SK-N-SH (cell line): ENCODE results near the gene DNAJC18. TPM values are rescaled to one million over a fixed set of nuclear protein-coding genes. Genes with fewer than 3 reads are reported as not detected.

Source experiments
- CTCF ChIA-PET: fragments of 300-600, 350-600 bp; formaldehyde crosslinking; extraction: SDS; loops from one replicate; lab custom pipeline; 2021; lab: Yijun Ruan, JAX
- POLR2A ChIA-PET: fragments of 350-600 bp; sonication (Branson Sonifier 250); formaldehyde crosslinking; extraction: SDS; loops from one replicate; lab custom pipeline; 2020; ENCODE audit warnings: antibody characterized with exemption, inconsistent platforms; lab: Yijun Ruan, JAX
- DNase-seq: peaks from one replicate; pipeline ENCODE4 v3.0.0; 2012
- H2AFZ ChIP-seq: fragments of 200-600 bp; sonication (generic); 2 replicates; pipeline ENCODE4 v1.8.1; 2016; ENCODE audit warnings: antibody characterized with exemption, mild to moderate bottlenecking, low read depth
- H3F3A ChIP-seq: fragments of 200-600 bp; sonication (generic); replicated peaks from 2 replicates; pipeline ENCODE3; 2016; ENCODE audit warnings: antibody characterized with exemption, mild to moderate bottlenecking; ENCODE audit not compliant: insufficient read depth
- H3K27ac ChIP-seq, 2 experiments: fragments of 200-500 bp in 1 of 2; fragments of 200-600 bp in 1 of 2; sonication (Bioruptor generic) in 1 of 2; sonication (generic), shearing (Covaris generic) in 1 of 2; 2 replicates each; pipeline versions ENCODE4 v1.5.1 to v1.6.1; 2014 to 2016; ENCODE audit warnings: low read depth in 2 of 2, inconsistent platforms in 1 of 2, low read length in 1 of 2, mild to moderate bottlenecking in 1 of 2, mixed read lengths in 1 of 2
- H3K27me3 ChIP-seq: fragments of 200-600 bp; sonication (generic), shearing (Covaris generic); 2 replicates; pipeline ENCODE4 v1.6.1; 2016; ENCODE audit warnings: mixed run types; ENCODE audit not compliant: insufficient read depth
- H3K36me3 ChIP-seq, 2 experiments: fragments of 200-500 bp in 1 of 2; fragments of 200-600 bp in 1 of 2; sonication (Bioruptor generic) in 1 of 2; sonication (generic) in 1 of 2; replicated peaks in 1 of 2; 2 replicates each; pipeline versions ENCODE3 to v1.5.1; 2014 to 2016; ENCODE audit warnings: low read length in 1 of 2, mild to moderate bottlenecking in 1 of 2; ENCODE audit not compliant: insufficient read depth in 2 of 2, control insufficient read depth in 1 of 2
- H3K4me1 ChIP-seq, 2 experiments: fragments of 200-500 bp in 1 of 2; fragments of 200-600 bp in 1 of 2; sonication (Bioruptor generic) in 1 of 2; sonication (generic), shearing (Covaris generic) in 1 of 2; 2 replicates each; pipeline versions ENCODE4 v1.5.1 to v1.6.1; 2014 to 2016; ENCODE audit warnings: low read depth in 1 of 2, low read length in 1 of 2, mixed run types in 1 of 2; ENCODE audit not compliant: insufficient read depth in 2 of 2, control insufficient read depth in 1 of 2
- H3K4me2 ChIP-seq: fragments of 200-600 bp; sonication (generic), shearing (Covaris generic); 2 replicates; pipeline ENCODE4 v1.6.1; 2017; ENCODE audit warnings: mixed run types
- H3K4me3 ChIP-seq, 2 experiments: fragments of 200-500 bp in 1 of 2; fragments of 200-600 bp in 1 of 2; sonication (Bioruptor generic) in 1 of 2; sonication (generic), shearing (Covaris generic) in 1 of 2; 2 replicates each; pipeline versions ENCODE4 v1.5.1 to v1.8.1; 2014 to 2016; ENCODE audit warnings: low read depth in 2 of 2, inconsistent platforms in 1 of 2, low read length in 1 of 2, mild to moderate bottlenecking in 1 of 2, mixed read lengths in 1 of 2, moderate library complexity in 1 of 2
- H3K79me2 ChIP-seq: fragments of 200-600 bp; sonication (generic); 2 replicates; pipeline ENCODE4 v1.8.1; 2017; ENCODE audit warnings: mild to moderate bottlenecking; ENCODE audit not compliant: insufficient read depth
- H3K9ac ChIP-seq: fragments of 200-600 bp; sonication (generic); 2 replicates; pipeline ENCODE4 v1.6.1; 2017; ENCODE audit warnings: mixed run types
- H3K9me2 ChIP-seq: fragments of 200-600 bp; sonication (generic); 2 replicates; pipeline ENCODE4 v1.6.1; 2017; ENCODE audit warnings: mixed run types
- H3K9me3 ChIP-seq: fragments of 200-600 bp; sonication (generic); 2 replicates; pipeline ENCODE4 v1.6.1; 2017; ENCODE audit warnings: mixed run types, mild to moderate bottlenecking, moderate library complexity
- H4K20me1 ChIP-seq: fragments of 200-600 bp; sonication (generic); 2 replicates; pipeline ENCODE4 v1.6.1; 2017; ENCODE audit warnings: mild to moderate bottlenecking, mixed run types; ENCODE audit not compliant: insufficient read depth
- CTCF ChIP-seq: fragments of 200-600 bp; sonication (generic); IDR thresholded peaks from 2 replicates; pipeline ENCODE4 v1.6.1; 2017; ENCODE audit warnings: antibody characterized with exemption, mild to moderate bottlenecking, moderate library complexity
- ELF1 ChIP-seq: IDR thresholded peaks from 2 replicates; pipeline ENCODE4 v1.4.0; 2012
- EP300 ChIP-seq, 2 experiments: IDR thresholded peaks; 2 replicates each; pipeline versions ENCODE4 v1.4.0 to v1.6.1; 2012; ENCODE audit warnings: borderline replicate concordance in 1 of 2, low read depth in 1 of 2, low read length in 1 of 2
- FOSL2 ChIP-seq: IDR thresholded peaks from 2 replicates; pipeline ENCODE4 v1.4.0; 2012; ENCODE audit warnings: low read depth, mild to moderate bottlenecking, moderate library complexity, borderline replicate concordance
- FOXJ3 ChIP-seq: sonication (generic); formaldehyde crosslinking; IDR thresholded peaks from 2 replicates; pipeline ENCODE4 v1.5.1; 2020; ENCODE audit warnings: mild to moderate bottlenecking, missing genetic modification reagents
- GABPA ChIP-seq: IDR thresholded peaks from 2 replicates; pipeline ENCODE4 v1.4.0; 2012; ENCODE audit warnings: low read depth, mild to moderate bottlenecking
- MAX ChIP-seq: IDR thresholded peaks from 2 replicates; pipeline ENCODE4 v1.4.0; 2012; ENCODE audit warnings: low read depth
- MEF2A ChIP-seq: IDR thresholded peaks from 2 replicates; pipeline ENCODE4 v1.4.0; 2012; ENCODE audit warnings: low read depth, borderline replicate concordance
- NRF1 ChIP-seq: IDR thresholded peaks from 2 replicates; pipeline ENCODE4 v1.6.1; 2012; ENCODE audit warnings: low read depth, mild to moderate bottlenecking, low read length
- PBX3 ChIP-seq: IDR thresholded peaks from 2 replicates; pipeline ENCODE4; 2012
- RAD21 ChIP-seq: IDR thresholded peaks from 2 replicates; pipeline ENCODE4 v1.6.1; 2012; ENCODE audit warnings: mild to moderate bottlenecking, low read length
- RFX5 ChIP-seq: IDR thresholded peaks from 2 replicates; pipeline ENCODE4 v1.6.1; 2012; ENCODE audit warnings: mild to moderate bottlenecking, improper control_type of control experiment, low read length
- SIN3A ChIP-seq: IDR thresholded peaks from 2 replicates; pipeline ENCODE4 v1.6.1; 2012; ENCODE audit warnings: low read depth, mild to moderate bottlenecking, low read length, moderate library complexity, borderline replicate concordance
- USF1 ChIP-seq: IDR thresholded peaks from 2 replicates; pipeline ENCODE4 v1.4.0; 2012; ENCODE audit warnings: low read depth, borderline replicate concordance
- USF2 ChIP-seq: fragments of 150-350 bp; IDR thresholded peaks from 2 replicates; pipeline ENCODE4 v1.6.1; 2017; ENCODE audit warnings: antibody characterized with exemption, low read length, low read depth, borderline replicate concordance
- ZBTB33 ChIP-seq: IDR thresholded peaks from 2 replicates; pipeline ENCODE4 v1.4.0; 2012; ENCODE audit warnings: low read depth, borderline replicate concordance
- WGBS: methylation state at CpG from one replicate; pipeline ENCODE4 v1.1.6; 2017; ENCODE audit warnings: low lambda C conversion rate; 5-methylcytosine and 5-hydroxymethylcytosine counted together
- polyA plus RNA-seq, 3 experiments: library from polyadenylated mRNA; depleted of rRNA; stranded (reverse); fragments of >200 nt; gene quantifications; 2 replicates each; pipeline ENCODE4 v1.2.3, GENCODE V29; 2012

Gene DNAJC18
- polyA plus RNA-seq, 1 of the 3 experiments (the other 2 are of a cell fraction), result 7.4 TPM

- TF ChIP-seq USF2 (no peak), MAX (peak; percentile 48), FOSL2 (peak; percentile 43; the same call in 1 of the 2 replicates), MEF2A (peak; percentile 83; the same call in 1 of the 2 replicates), GABPA (peak; percentile 68), PBX3 (peak; percentile 30; the same call in 1 of the 2 replicates), ZBTB33 (no peak), NRF1 (no peak), EP300 (IDR thresholded peaks at IDR 0.05; ENCODE audit: borderline replicate concordance in 1 of 2, low read depth in 1 of 2, low read length in 1 of 2) (peak; percentile 22 to 70; a peak in 1 of 4 replicates), ELF1 (peak; percentile 49; the same call in 1 of the 2 replicates), USF1 (no peak), FOXJ3 (CRISPR knock-in tag) (no peak), SIN3A (peak; percentile 52; the same call in 1 of the 2 replicates)
Measured at GRCh38 chr5:139482050-139482889, 42.9 kb upstream of the DNAJC18 start, which contains the start of gene STING1 (continued).

- peak overlapping the region; percentile 91 to 100 for H3K27ac ChIP-seq
- peak overlapping the region; percentile 96 for H3K4me2 ChIP-seq
- H3K9me3 ChIP-seq, result no peaks in the 10 kb centered on the region
- H3K4me1 ChIP-seq, result peaks cover 14% of the 10 kb centered on the region in 2 experiments; a peak in 2 of 4 replicates
- H3F3A ChIP-seq, result peaks cover 22% of the 10 kb centered on the region
- TF ChIP-seq RFX5 (no peak), MAX (peak; percentile 9; the same call in 1 of the 2 replicates), CTCF (peak; percentile 40), RAD21 (peak; percentile 12; the same call in 1 of the 2 replicates), USF1 (no peak)
- TF ChIP-seq, all 33 proteins: peak for 3
- Histone ChIP-seq H3K79me2 (peaks cover 45% of the 10 kb centered on the region), H4K20me1 (no peaks in the 10 kb centered on the region), H3K27me3 (no peaks in the 10 kb centered on the region), H3K9me2 (no peaks in the 10 kb centered on the region), H3K9ac (peak overlapping the region; percentile 84), H3K36me3 (peaks cover 15 to 26% of the 10 kb centered on the region in 2 experiments), H3K4me3 (peak overlapping the region; percentile 50 to 69), H2AFZ (no peak overlapping the region)
- WGBS, result 85% methylated on average over 5 of the region's 5 CpGs
- POLR2A ChIA-PET, result interaction anchor here (0.8 to 1.0 kb wide), 2 partner anchors 36 to 42 kb away, joined by 3 to 4 read pairs; partner anchors contain the start of gene DNAJC18
- peak; percentile 31 for DNase-seq
- CTCF ChIA-PET, result interaction anchor here (0.9 to 2.4 kb wide), 3 partner anchors 36 to 61 kb away, joined by 3 to 11 read pairs (median 5); no protein-coding TSS in a partner anchor
Measured at GRCh38 chr5:139481580-139482049, 42.3 kb upstream of the DNAJC18 start.
